ENCODE data around the gene ZNF513.
A peak's percentile ranks its signal among the peaks of the same experiment; 100 is the strongest.
"Not testable (repeated sequence)": the region's sequence is repeated elsewhere in the genome, so short reads cannot be mapped to it uniquely, and the experiment has no call there.

ZNF513 gene, protein sequence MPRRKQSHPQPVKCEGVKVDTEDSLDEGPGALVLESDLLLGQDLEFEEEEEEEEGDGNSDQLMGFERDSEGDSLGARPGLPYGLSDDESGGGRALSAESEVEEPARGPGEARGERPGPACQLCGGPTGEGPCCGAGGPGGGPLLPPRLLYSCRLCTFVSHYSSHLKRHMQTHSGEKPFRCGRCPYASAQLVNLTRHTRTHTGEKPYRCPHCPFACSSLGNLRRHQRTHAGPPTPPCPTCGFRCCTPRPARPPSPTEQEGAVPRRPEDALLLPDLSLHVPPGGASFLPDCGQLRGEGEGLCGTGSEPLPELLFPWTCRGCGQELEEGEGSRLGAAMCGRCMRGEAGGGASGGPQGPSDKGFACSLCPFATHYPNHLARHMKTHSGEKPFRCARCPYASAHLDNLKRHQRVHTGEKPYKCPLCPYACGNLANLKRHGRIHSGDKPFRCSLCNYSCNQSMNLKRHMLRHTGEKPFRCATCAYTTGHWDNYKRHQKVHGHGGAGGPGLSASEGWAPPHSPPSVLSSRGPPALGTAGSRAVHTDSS

DNA sequence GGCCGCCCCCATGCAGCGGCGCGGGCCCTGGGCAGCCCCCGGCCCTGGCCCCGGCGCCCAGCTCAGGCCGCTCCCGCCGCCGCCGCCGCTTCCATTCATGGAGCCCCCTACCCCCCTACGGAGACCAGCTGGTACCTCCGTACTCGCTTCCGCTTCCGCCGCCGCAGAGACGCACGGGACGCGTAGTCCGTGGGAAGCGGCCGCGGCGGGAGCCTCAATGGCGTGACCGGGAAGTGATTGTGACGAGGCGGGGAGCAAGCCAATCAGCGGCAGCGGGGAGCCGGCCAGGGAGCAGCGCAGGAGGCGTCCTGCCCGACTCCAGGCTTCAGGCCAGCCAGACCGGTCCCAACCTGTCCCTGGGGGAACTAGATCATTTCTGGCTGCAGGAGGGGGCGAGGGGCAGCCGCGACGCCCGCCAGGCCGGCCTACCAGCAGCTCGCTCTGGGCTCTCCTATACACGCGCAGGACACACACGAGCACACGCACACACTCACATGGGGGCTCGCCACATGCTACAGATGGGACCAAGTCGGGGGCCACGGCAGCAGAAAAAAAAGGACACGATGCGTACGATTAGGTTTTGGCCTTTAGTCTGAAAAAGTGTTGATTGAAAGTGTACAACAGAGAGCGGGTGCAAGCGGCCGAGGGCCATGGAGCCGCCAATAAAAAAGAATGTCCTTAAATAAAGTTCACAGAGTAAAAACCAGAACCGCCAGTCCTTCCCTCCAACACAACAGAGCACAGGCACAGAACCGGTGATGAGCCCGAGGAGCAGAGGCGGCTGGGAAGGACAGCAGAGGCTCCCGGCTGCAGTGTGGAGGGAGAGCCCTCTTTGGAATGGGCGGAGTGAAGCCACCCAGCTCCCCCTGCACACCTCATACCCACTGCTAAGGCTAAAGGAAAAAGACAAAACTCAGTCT is at the start of gene ZNF513:
ZNF513 (minus strand) TSS at position 109 of the 920 bp plus-strand sequence. CDS start 208 bp downstream, outside the sequence.
- DNase-seq (ENCODE audit: low spot score): peak; percentile 96

DNA sequence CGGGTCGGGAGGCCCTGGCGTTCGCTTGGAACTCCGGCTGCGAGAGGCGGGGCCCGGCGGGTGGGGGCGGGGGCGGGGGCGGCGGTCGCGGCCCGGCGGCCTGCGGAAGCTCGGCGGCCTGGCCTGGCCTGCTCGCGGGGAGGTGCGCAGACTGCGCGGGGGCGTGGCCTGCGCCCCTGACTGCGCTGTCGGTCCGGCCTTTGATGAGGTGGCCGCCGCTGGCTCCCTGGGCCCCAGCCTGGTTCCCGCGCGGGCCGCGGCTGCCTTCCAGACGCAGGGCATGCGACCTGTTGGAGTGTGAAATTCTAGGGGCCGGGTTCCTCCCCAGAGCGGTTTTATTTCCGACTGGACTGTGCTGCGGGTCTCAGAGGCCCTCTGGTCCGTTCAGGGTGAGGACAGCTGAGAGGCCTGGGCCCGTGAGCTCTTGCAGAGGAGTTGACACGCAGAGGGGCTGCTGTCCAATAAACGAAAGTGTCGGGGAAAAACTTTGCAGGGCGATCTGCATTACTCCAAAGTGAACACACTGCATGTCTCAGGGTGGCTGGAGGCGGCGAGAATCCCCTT is 48.5 kb upstream of the ZNF513 start:
- peak; percentile 59 for DNase-seq (ENCODE audit: low spot score)

DNA sequence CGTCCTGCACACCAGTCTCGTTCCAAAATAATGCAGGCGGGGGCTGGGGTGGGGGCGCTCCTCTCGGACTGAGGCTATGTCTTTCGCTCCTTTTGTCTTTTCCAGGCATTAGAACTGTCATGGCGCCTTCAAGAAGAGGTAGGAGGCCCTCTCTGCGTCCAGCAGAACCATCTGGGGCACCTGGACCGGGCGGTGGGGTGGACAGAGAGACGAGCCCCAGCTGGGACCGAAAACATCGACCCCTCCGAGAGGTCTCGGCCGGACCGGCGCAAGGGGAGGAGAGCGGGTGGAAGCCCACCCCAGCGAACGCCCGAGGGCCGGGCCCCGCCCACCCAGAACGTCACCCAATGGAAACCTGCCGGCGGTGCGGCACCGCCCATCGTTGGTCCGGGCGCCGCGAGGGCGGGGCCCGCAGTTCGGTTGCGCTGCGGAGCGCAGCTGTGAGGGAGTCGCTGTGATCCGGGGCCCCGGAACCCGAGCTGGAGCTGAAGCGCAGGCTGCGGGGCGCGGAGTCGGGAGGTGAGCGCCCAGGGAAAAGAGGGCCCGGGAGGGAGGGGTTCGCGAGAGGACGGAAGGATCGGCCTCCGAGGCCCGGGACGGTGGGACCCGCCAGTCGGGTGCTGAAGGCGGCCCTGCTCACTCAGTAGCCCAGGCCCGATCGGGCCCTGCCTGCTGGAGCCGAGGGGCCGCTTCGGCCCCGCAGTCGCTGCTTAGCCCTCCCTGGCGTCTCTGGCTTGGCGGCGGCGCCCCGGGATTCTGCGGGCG is 47.9 kb upstream of the ZNF513 start, which contains the start of gene NRBP1:
NRBP1 (plus strand) TSS at position 419 of the 765 bp plus-strand sequence. CDS start 4,643 bp downstream, outside the sequence.
- DNase-seq (ENCODE audit: low spot score): peak; percentile 94

DNA sequence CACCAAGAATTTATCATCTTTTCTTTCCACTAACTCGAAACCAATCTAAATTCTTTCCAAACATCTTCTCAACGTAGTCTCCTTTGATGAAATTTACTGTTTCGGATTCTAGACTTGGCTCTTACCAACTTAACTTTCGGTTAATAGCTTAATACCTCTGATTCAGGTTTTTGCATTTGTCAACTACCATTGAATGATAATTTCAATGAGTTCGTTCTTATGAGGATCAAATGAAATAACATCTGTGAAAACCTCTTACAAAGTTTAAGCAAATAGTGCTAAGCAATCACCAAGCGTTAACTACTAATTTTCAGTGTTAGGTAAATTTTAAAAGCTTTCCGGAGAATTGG is 47.3 kb upstream of the ZNF513 start:
- no peak for DNase-seq (ENCODE audit: low spot score)

DNA sequence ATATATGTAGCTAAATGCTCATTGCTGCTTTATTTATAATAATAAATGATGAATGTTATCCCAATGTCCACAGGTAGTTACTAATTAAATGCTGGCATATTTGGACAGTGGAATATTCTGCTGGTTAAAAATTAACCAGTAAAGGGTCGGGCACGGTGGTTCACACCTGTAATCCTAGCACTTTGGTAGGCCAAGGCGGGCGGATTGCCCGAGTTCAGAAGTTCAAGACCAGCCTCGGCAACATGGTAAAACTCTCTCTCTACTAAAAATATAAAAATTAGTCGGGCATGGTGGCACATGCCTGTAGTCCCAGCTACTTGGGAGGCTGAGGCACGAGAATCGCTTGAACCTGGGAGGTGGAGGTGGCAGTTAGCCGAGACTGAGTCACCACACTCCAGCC is 44.5 kb upstream of the ZNF513 start:
- DNase-seq (ENCODE audit: low spot score): not testable (repeated sequence)

DNA sequence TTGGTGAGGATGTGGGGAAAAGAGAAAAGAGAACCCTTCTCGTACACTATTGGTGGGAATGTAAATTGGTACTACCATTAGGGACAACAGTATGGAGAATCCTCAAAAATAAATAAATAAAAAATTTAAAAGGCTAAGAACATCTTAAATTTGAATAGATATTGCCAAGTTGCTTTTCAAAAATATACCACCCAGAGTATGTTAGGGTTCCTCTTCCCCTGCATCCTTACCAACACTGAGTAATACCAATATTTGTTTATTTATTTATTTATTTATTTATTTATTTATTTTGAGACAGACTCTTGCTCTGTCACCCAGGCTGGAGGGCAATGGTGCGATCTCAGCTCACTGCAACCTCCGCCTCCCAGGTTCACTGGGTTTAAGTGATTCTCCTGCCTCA is 42.4 kb upstream of the ZNF513 start:
- DNase-seq (ENCODE audit: low spot score): no peak

DNA sequence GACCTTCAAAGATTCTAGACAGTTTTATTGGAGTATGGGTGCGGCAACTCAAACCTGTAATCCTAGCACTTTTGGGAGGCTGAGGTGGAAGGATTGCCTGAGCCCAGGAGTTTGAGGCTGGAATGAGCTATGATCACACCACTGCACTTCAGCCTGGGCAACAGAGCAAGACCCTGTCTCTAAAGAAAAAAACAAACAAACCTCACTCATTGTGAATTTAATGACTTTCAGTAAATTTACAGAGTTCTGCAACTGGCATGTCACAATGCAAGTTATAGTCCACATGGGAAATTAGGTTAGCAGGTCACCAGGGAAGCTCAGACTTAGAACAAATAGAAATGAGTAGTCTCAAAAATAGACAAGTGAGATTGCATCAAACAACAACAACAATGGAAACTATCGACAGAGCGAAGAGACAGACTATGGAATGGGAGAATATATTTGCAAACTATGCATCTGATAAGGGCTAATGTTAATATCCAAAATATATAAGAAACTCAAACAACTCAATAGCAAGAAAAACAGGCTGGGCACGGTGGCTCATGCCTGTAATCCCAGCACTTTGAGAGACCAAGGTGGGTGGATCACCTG is 41.2 kb upstream of the ZNF513 start:
- no peak for DNase-seq (ENCODE audit: low spot score)

DNA sequence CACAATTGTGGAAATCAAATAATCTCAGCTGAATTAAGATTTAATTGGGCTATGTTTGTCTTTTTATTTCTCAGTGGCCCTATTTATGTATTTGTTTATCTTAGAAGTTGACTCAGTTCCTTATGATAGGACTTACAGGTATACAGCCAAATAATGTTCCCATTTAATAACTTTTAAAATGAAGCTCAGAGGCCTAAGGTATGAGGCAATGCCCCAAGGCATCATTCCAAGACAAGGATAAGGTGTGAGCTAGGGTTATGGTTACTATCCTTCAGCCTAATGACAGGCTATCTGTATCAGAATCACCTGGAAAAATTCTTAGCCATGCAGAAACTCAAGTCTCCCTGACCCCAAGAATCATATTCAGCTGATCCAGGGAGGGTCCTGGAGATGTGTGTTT is 40.5 kb upstream of the ZNF513 start:
- no peak for DNase-seq (ENCODE audit: low spot score)

DNA sequence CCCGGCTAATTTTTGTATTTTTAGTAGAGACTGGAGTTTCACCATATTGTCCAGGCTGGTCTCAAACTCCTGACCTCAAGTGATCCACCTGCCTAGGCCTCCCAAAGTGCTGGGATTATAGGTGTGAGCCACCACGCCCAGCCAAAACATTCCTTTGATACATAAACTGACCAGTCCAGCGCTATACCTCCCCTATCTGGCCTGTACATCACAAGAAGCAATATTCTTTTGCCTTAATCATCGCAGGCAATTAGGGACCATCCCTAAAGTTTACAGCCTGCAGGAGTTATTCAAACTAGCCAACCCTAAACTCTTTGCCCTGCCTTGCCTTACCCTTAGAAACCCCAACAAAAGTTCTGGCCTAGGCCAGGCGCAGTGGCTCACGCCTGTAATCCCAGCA is 35.6 kb upstream of the ZNF513 start:
- no peak for DNase-seq (ENCODE audit: low spot score)

DNA sequence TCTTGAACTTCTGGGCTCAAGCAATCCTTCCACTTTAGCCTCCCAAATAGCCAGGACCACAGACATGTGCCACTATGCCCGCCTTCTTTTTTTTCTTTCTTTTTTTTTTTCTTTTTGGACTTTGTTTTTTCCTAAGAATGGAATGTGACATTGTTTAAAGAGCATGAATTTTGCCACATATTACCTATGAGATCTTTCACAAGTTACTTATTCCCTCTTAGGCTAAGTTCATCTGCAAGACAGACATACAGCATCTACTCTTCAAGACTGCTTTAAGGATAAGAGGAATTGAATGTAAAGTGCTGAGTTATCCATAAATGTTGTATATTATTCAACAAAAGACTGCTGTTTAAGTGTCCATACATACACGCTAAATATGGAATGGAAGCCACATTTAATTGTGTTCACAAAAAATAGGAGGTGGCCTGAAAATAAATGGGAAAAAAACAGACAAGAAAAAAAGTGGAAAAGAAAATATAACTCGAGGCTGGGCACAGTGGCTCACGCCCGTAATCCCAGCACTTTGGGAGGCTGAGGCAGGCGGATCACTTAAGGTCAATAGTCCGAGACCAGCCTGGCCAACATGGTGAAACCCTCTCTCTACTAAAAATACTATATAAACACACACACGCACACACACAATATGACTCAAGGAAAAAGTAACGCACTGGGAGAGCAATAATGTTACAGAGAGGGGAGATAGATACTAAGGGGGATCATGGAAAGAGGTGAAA is 32.1 kb upstream of the ZNF513 start:
- no peak for DNase-seq (ENCODE audit: low spot score)

DNA sequence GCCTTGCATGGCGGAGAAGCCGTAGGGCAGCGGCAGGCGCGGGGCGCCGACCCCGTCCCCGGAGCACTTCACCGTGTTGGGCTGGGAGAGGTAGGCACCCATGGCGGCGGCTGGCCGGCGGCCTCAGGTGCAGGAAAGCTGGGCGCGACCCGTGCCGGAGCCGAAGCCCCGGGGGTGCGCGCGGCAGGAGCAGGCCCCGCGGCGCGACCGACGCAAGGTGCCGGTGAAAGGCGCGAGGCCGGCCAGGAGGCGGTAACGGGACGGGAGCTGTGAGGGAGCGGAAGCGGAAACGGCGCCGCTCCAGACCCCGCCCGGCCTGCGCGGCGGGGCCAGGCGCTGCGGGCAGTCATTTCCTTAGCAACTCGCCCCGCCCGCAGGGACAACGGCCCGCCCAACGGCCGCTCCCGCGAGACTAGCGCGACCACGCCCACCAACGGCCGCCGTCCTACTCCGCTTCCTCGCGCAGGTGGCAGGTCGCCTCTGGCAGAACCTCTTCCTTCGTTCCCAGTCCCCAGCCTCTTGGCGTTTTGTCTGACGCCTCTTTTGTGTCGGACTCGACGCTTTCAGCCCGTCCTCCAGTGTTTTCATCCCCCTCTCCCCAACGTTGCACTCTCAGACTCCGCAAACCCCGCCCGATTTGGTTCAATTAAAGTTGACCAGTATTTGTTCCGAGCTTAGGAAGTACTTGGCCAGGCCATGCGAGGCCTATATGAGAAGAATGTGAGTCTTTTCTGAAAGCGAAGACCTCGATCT is 29.0 kb upstream of the ZNF513 start, which contains the start of gene PPM1G:
PPM1G (minus strand) TSS at position 271 of the 753 bp plus-strand sequence; CDS start at position 102, 169 bp downstream.
- peak; percentile 94 for DNase-seq (ENCODE audit: low spot score)

DNA sequence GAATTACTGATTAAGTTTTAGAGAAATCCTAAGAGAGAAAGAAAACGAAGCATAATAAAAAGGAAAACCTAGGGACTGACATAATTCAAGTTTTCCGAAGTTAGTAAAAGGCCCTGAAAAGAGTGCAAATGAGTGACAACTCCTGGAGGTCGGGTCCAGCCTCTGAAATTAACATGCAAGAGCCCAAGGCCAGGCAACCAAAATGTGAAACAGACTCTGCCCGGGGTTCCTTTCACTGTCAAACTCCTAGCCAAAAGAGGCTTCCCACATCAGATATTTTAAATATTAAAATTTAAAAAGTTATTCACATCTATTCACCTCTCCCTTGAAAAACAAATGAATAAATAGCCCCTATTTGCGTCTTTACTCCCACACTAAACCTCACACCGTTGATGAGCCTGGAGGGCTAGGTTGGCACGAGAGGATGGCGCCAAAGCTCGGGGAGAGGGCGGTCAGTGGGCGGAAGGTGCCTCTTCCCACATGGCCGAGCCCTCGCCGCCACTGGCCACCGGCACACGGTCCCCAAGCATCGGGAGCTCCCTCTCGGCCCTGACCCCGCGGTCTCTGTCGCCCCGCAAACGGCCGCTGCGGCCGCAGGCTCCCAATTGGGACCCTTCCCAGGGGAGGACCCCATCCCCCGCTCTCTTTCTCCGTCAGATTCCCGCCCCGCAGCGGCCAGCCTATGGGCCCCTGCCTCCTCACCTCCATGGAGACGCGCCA is 28.2 kb upstream of the ZNF513 start:
- DNase-seq (ENCODE audit: low spot score): no peak

DNA sequence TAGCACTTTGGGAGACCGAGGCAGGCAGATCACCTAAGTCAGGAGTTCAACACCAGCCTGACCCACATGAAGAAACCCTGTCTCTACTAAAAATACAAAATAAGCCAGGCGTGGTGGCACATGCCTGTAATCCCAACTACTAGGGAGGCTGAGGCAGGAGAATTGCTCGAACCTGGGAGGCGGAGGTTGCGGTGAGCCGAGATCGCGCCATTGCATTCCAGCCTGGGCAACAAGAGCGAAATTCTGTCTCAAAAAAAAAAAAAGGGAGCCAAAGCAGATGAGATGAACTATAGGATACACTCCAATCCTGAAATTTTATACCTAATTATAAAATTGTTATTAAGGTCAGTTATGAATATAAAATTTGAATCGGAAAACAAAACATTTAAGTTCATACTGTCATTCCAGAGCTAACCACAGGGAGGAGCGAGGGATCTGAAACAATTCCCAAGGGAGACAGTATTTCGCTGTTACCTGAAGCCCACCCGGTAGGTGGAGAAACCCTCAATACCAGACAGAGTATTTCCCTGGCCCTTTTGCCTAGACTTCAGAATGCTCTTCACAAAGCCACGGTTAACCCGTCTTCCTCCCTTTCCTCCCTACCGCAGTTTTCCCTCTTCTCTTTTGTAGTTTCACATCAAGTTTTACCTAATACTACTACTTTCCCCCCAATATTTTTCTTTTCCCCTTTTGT is 27.4 kb upstream of the ZNF513 start:
- peak; percentile 66 for DNase-seq (ENCODE audit: low spot score)

DNA sequence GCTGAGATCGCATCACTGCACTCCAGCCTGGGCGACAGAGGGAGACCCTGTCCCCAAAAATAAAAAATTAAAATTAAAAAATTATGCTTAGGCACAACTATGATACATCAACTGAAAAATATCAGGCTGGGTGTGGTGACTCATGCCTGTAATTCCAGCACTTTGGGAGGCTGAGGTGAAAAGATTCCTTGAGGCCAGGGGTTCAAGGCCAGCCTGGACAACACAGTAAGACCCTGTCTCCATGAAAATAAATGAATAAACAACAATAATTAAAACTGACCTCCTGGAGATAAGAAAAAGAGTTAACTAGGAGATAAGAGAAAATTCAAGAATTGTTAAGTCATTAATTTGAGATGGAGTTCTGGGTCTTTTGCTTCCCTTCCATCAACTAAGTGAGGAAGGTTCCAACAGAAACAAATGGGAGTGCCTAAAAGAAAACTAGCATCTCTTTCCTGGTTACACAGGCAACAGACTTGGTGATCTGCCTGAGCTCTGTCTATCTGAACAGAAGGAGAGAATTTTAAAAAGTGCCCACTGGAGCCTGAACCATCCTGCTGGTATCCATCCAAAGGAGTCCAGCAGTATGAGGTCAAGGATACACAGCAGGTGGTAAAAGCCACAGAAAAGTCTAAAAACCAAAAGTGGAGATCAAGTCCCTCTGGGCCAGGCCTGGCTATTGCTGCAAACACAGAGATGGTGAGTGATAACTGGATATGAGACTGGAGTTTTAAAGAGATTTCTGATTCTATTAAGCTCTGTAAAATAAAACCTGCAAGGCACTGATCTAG is 20.0 kb upstream of the ZNF513 start:
- no peak for DNase-seq (ENCODE audit: low spot score)

DNA sequence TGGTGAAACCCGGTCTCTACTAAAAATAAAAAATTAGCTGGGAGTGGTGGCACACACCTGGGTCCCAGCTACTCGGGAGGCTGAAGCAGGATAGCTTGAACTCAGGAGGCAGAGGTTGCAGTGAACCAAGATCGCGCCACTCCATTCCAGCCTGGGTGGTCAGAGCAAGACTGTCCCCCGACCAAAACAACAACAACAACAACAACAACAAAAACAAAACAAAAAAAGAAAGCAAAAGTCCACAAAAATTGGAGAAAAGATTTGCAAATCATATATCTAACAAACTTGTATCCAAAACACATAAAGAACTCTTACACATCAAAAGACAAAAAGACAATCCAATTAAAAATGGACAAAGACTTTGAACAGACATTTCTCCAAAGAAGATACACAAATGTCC is 18.4 kb upstream of the ZNF513 start:
- no peak for DNase-seq (ENCODE audit: low spot score)

DNA sequence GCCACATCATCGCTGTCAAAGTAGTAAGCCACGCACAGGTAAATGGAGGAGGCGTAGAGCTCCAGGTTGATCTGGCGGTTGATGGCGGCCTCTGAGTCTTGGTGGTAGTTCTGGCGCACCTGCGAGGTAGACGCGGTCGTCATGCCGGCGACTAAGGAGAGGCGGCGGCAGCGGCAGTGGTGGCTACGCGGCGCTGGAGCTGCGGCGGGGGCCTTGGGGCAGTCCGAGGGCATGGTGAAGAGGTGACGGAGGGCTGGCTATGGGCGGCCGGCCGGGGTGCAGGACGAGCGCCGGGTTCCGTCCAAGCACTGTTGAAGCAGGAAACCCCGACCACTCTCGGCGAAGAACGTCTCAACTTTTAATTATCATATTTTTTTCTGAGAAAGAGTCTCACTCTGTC is 12.7 kb upstream of the ZNF513 start:
- DNase-seq (ENCODE audit: low spot score): no peak

Data from cerebellar cortex (tissue), 1 donor.